ENCODE results near the gene ZMAT3. TPM values are rescaled to one million over a fixed set of nuclear protein-coding genes. Genes with fewer than 3 reads are reported as not detected.
A peak's percentile ranks its signal among the peaks of the same experiment; 100 is the strongest.
"Not testable (repeated sequence)": the region's sequence is repeated elsewhere in the genome, so short reads cannot be mapped to it uniquely, and the experiment has no call there.

Gene ZMAT3
- total RNA-seq, 1 donor, result 47.0 TPM

GRCh38 chr3:179046497-179047353 is 24.9 kb downstream of the ZMAT3 start:
- no peak for DNase-seq (ENCODE audit: insufficient read length, low spot score, missing footprints)
- peaks cover 88% of the 10 kb centered on the region for H3K79me2 ChIP-seq (ENCODE audit: insufficient read depth, low read length)

GRCh38 chr3:179045719-179046402 is 25.7 kb downstream of the ZMAT3 start:
- no peak overlapping the region for H3K4me3 ChIP-seq (ENCODE audit: insufficient read depth, low read length)
- H4K20me1 ChIP-seq (ENCODE audit: insufficient read depth, low read length), result peaks cover 27% of the 10 kb centered on the region
- no peaks in the 10 kb centered on the region for H3K9me3 ChIP-seq (ENCODE audit: low read depth, low read length)
- H3K27me3 ChIP-seq (ENCODE audit: insufficient read depth, low read length), result no peaks in the 10 kb centered on the region
- no peaks in the 10 kb centered on the region for H3K36me3 ChIP-seq (ENCODE audit: insufficient read depth, low read length)
- peaks cover 9% of the 10 kb centered on the region for H3K4me1 ChIP-seq (ENCODE audit: insufficient read depth, low read length)
- H3K27ac ChIP-seq (ENCODE audit: low read depth, low read length), result no peak overlapping the region
- no peak overlapping the region for H3K4me2 ChIP-seq (ENCODE audit: insufficient read depth, low read length)
- no peak overlapping the region for H2AFZ ChIP-seq (ENCODE audit: low read length)
- no peak for TF ChIP-seq CTCF (IDR thresholded peaks at IDR 0.05; ENCODE audit: extremely low read depth, low read depth, low read length)
- peak; percentile 38 for DNase-seq (ENCODE audit: insufficient read length, low spot score, missing footprints)
- peaks cover 87% of the 10 kb centered on the region for H3K79me2 ChIP-seq (ENCODE audit: insufficient read depth, low read length)

More at GRCh38 chr3:179046497-179047353, 24.9 kb downstream of the ZMAT3 start:
- peaks cover 9% of the 10 kb centered on the region for H3K4me1 ChIP-seq (ENCODE audit: insufficient read depth, low read length)
- peaks cover 2% of the 10 kb centered on the region for H3K36me3 ChIP-seq (ENCODE audit: insufficient read depth, low read length)
- H3K27me3 ChIP-seq (ENCODE audit: insufficient read depth, low read length), result no peaks in the 10 kb centered on the region
- no peak overlapping the region for H3K4me2 ChIP-seq (ENCODE audit: insufficient read depth, low read length)
- peak overlapping the region; percentile 8 for H3K27ac ChIP-seq (ENCODE audit: low read depth, low read length)
- H3K4me3 ChIP-seq (ENCODE audit: insufficient read depth, low read length), result no peak overlapping the region
- no peak overlapping the region for H2AFZ ChIP-seq (ENCODE audit: low read length)
- TF ChIP-seq CTCF (IDR thresholded peaks at IDR 0.05; ENCODE audit: extremely low read depth, low read depth, low read length), result peak; percentile 35
- no peaks in the 10 kb centered on the region for H3K9me3 ChIP-seq (ENCODE audit: low read depth, low read length)
- H4K20me1 ChIP-seq (ENCODE audit: insufficient read depth, low read length), result peaks cover 33% of the 10 kb centered on the region

GRCh38 chr3:179038899-179039251 is 32.7 kb downstream of the ZMAT3 start:
- Histone ChIP-seq H3K4me1 (ENCODE audit: insufficient read depth, low read length) (peaks cover 30% of the 10 kb centered on the region), H3K79me2 (ENCODE audit: insufficient read depth, low read length) (peaks cover 83% of the 10 kb centered on the region), H4K20me1 (ENCODE audit: insufficient read depth, low read length) (peaks cover 10% of the 10 kb centered on the region)
- not testable (repeated sequence) for H3K4me2 ChIP-seq (ENCODE audit: insufficient read depth, low read length); H3K4me3 ChIP-seq (ENCODE audit: insufficient read depth, low read length); H2AFZ ChIP-seq (ENCODE audit: low read length); DNase-seq (ENCODE audit: insufficient read length, low spot score, missing footprints); H3K9me3 ChIP-seq (ENCODE audit: low read depth, low read length); H3K27me3 ChIP-seq (ENCODE audit: insufficient read depth, low read length); H3K27ac ChIP-seq (ENCODE audit: low read depth, low read length); H3K36me3 ChIP-seq (ENCODE audit: insufficient read depth, low read length)

- Histone ChIP-seq H3K79me2 (ENCODE audit: insufficient read depth, low read length) (peaks cover 85% of the 10 kb centered on the region), H3K9me3 (ENCODE audit: low read depth, low read length) (no peaks in the 10 kb centered on the region), H4K20me1 (ENCODE audit: insufficient read depth, low read length) (peaks cover 7% of the 10 kb centered on the region), H3K4me1 (ENCODE audit: insufficient read depth, low read length) (peaks cover 33% of the 10 kb centered on the region), H3K27ac (ENCODE audit: low read depth, low read length) (peak overlapping the region; percentile 64), H2AFZ (ENCODE audit: low read length) (no peak overlapping the region), H3K36me3 (ENCODE audit: insufficient read depth, low read length) (no peaks in the 10 kb centered on the region), H3K4me3 (ENCODE audit: insufficient read depth, low read length) (no peak overlapping the region), H3K4me2 (ENCODE audit: insufficient read depth, low read length) (peak overlapping the region; percentile 52), H3K27me3 (ENCODE audit: insufficient read depth, low read length) (no peaks in the 10 kb centered on the region)
- TF ChIP-seq CTCF (IDR thresholded peaks at IDR 0.05; ENCODE audit: extremely low read depth, low read depth, low read length), result no peak
- no peak for DNase-seq (ENCODE audit: insufficient read length, low spot score, missing footprints)
Observed at GRCh38 chr3:179038216-179038898, 33.3 kb downstream of the ZMAT3 start.
